GM23248 (cell line): Measurements from ENCODE around the gene C22orf42. TPM values are rescaled to one million over a fixed set of nuclear protein-coding genes. Genes with fewer than 3 reads are reported as not detected.
"Not testable (repeated sequence)": the region's sequence is repeated elsewhere in the genome, so short reads cannot be mapped to it uniquely, and the experiment has no call there.

Experiments used
- DNase-seq: peaks from one replicate; pipeline ENCODE4 v3.0.0-alpha.2; 2015
- H2AFZ ChIP-seq: fragments of 200-600 bp; sonication (generic); 2 replicates; pipeline ENCODE4 v1.6.1; 2016; ENCODE audit warnings: antibody characterized with exemption
- H3F3A ChIP-seq: fragments of 200-600 bp; sonication (generic); 2 replicates; pipeline ENCODE4 v1.6.1; 2016; ENCODE audit warnings: mild to moderate bottlenecking, antibody characterized with exemption, mixed run types; ENCODE audit not compliant: insufficient read depth
- H3K27ac ChIP-seq: fragments of 200-600 bp; sonication (generic); 2 replicates; pipeline ENCODE4 v1.5.1; 2016; ENCODE audit warnings: mild to moderate bottlenecking
- H3K27me3 ChIP-seq: fragments of 200-600 bp; sonication (generic); replicated peaks from 2 replicates; pipeline ENCODE4 v1.6.1; 2016; ENCODE audit warnings: mild to moderate bottlenecking; ENCODE audit not compliant: insufficient read depth
- H3K36me3 ChIP-seq: fragments of 200-600 bp; sonication (generic); 2 replicates; pipeline ENCODE4 v1.6.1; 2016; ENCODE audit warnings: low read depth, mild to moderate bottlenecking
- H3K4me1 ChIP-seq: fragments of 200-600 bp; sonication (generic); 2 replicates; pipeline ENCODE4 v1.6.1; 2016; ENCODE audit warnings: mild to moderate bottlenecking; ENCODE audit not compliant: insufficient read depth
- H3K4me2 ChIP-seq: fragments of 200-600 bp; sonication (generic); one replicate; pipeline ENCODE4 v1.6.1; 2016; ENCODE audit warnings: mild to moderate bottlenecking; ENCODE audit not compliant: unreplicated experiment
- H3K4me3 ChIP-seq: fragments of 200-600 bp; sonication (generic); 2 replicates; pipeline ENCODE4 v1.5.1; 2016; ENCODE audit warnings: mild to moderate bottlenecking
- H3K79me2 ChIP-seq: fragments of 200-600 bp; sonication (generic); 2 replicates; pipeline ENCODE4 v1.6.1; 2016; ENCODE audit warnings: mild to moderate bottlenecking; ENCODE audit not compliant: insufficient read depth
- H3K9ac ChIP-seq: fragments of 200-600 bp; sonication (generic); 2 replicates; pipeline ENCODE4 v1.6.1; 2016; ENCODE audit warnings: mild to moderate bottlenecking
- H3K9me2 ChIP-seq: fragments of 200-600 bp; sonication (generic); 2 replicates; pipeline ENCODE4 v1.6.1; 2016; ENCODE audit warnings: mixed run types, mild to moderate bottlenecking, moderate library complexity; ENCODE audit not compliant: insufficient read depth
- H3K9me3 ChIP-seq: fragments of 200-600 bp; sonication (generic); one replicate; pipeline ENCODE4 v1.6.1; 2017; ENCODE audit warnings: low read depth
- H4K20me1 ChIP-seq: fragments of 200-600 bp; sonication (generic); 2 replicates; pipeline ENCODE4 v1.6.0; 2016; ENCODE audit not compliant: insufficient read depth
- WGBS, 2 experiments: methylation state at CpG; one replicate each; pipeline ENCODE4 v1.1.6; 2015 to 2017; ENCODE audit warnings: low lambda C conversion rate in 2 of 2, low coverage in 1 of 2; ENCODE audit errors: missing lambda C conversion rate in 2 of 2; 5-methylcytosine and 5-hydroxymethylcytosine counted together
- in situ Hi-C: fragments of 300-500 bp; cut with MboI; formaldehyde crosslinking; loops from 2 replicates; pipeline ENCODE4 v1.15.0; 2020
- polyA plus RNA-seq: library from polyadenylated mRNA; unstranded; fragments of >200 nt; fragmentation: Nextera tagmentation; extraction: Ambion mirVana; gene quantifications from 2 replicates; pipeline ENCODE4 v1.2.1, GENCODE V29; 2016
- total RNA-seq: library from RNA; depleted of rRNA; stranded (reverse); fragments of >200 nt; shearing (Covaris generic); gene quantifications from 2 replicates; pipeline ENCODE4 v1.2.3, GENCODE V29; 2014

Gene C22orf42
- total and polyA plus RNA-seq, 2 experiments from 2014 or later, result not detected

- H3K4me3 ChIP-seq, H4K20me1 ChIP-seq, DNase-seq, H3K36me3 ChIP-seq, H3F3A ChIP-seq, H2AFZ ChIP-seq, H3K4me1 ChIP-seq, in situ Hi-C loops, H3K27ac ChIP-seq, H3K79me2 ChIP-seq, H3K9me2 ChIP-seq, H3K4me2 ChIP-seq, H3K9me3 ChIP-seq, H3K9ac ChIP-seq, H3K27me3 ChIP-seq: not testable (repeated sequence)
- 14 to 26% methylated on average over 4 of the region's 4 CpGs for WGBS, 2 experiments
Observed at GRCh38 chr22:32154727-32155126, 4.4 kb downstream of the C22orf42 start.

- H3F3A ChIP-seq, H3K4me1 ChIP-seq, DNase-seq, H3K4me3 ChIP-seq, H3K36me3 ChIP-seq, in situ Hi-C loops, H3K9ac ChIP-seq, H3K79me2 ChIP-seq, H3K9me3 ChIP-seq, H3K4me2 ChIP-seq, H3K9me2 ChIP-seq, H3K27ac ChIP-seq, H3K27me3 ChIP-seq, H2AFZ ChIP-seq, H4K20me1 ChIP-seq: not testable (repeated sequence)
- WGBS, 2 experiments, result 56 to 60% methylated on average over 6 of the region's 6 CpGs
Observed at GRCh38 chr22:32151641-32152040, 7.5 kb downstream of the C22orf42 start.

- H3K9me3 ChIP-seq, H3K9ac ChIP-seq, H3F3A ChIP-seq, H3K4me3 ChIP-seq, H2AFZ ChIP-seq, H3K4me2 ChIP-seq, H3K79me2 ChIP-seq, H3K4me1 ChIP-seq, DNase-seq, in situ Hi-C loops, H3K27me3 ChIP-seq, H3K36me3 ChIP-seq, H3K27ac ChIP-seq, H3K9me2 ChIP-seq, H4K20me1 ChIP-seq: not testable (repeated sequence)
- WGBS, 2 experiments, result 61 to 68% methylated on average over 7 of the region's 7 CpGs
Observed at GRCh38 chr22:32150647-32151046, 8.5 kb downstream of the C22orf42 start.

GRCh38 chr22:32148372-32148771 is 10.7 kb downstream of the C22orf42 start:
- H3K4me1 ChIP-seq, H3K4me2 ChIP-seq, H4K20me1 ChIP-seq, in situ Hi-C loops, H3K27ac ChIP-seq, H3K27me3 ChIP-seq, H3K9me3 ChIP-seq, H3K9me2 ChIP-seq, H3K79me2 ChIP-seq, H3K9ac ChIP-seq, H2AFZ ChIP-seq, H3K4me3 ChIP-seq, DNase-seq, H3K36me3 ChIP-seq, H3F3A ChIP-seq: not testable (repeated sequence)
- 73 to 87% methylated on average over 3 to 4 of the region's 4 CpGs for WGBS, 2 experiments

- H3K4me2 ChIP-seq, H2AFZ ChIP-seq, H3K79me2 ChIP-seq, H3K4me1 ChIP-seq, H3F3A ChIP-seq, H3K27me3 ChIP-seq, H3K4me3 ChIP-seq, H4K20me1 ChIP-seq, H3K9ac ChIP-seq, DNase-seq, H3K27ac ChIP-seq, H3K9me3 ChIP-seq, in situ Hi-C loops, H3K9me2 ChIP-seq, H3K36me3 ChIP-seq: not testable (repeated sequence)
- WGBS, 2 experiments, result 70 to 72% methylated on average over 8 of the region's 8 CpGs
Observed at GRCh38 chr22:32147128-32147527, 12.0 kb downstream of the C22orf42 start.
